ENCODE results near the gene TEP1. TPM values are rescaled to one million over a fixed set of nuclear protein-coding genes. Genes with fewer than 3 reads are reported as not detected.

Gene TEP1
- 15.5 and 24.1 TPM in 2 replicates for total RNA-seq

- H3K4me3 ChIP-seq (ENCODE audit: low read depth, low read length), result peak within 1 kb of the TSS; percentile 93
- peak; percentile 55 for DNase-seq (ENCODE audit: low read depth)
- H3K36me3 ChIP-seq (ENCODE audit: control insufficient read depth, insufficient read depth, low read length), result no peaks in the 10 kb centered on the region
- no peak for TF ChIP-seq CTCF (IDR thresholded peaks at IDR 0.05; ENCODE audit: insufficient read depth, low read length, poor library complexity, severe bottlenecking)
- no peaks in the 10 kb centered on the region for H3K27me3 ChIP-seq (ENCODE audit: control insufficient read depth, insufficient read depth, low read length)
Measured at GRCh38 chr14:20412876-20413743, at the start of gene TEP1. TEP1 (minus strand) TSS chr14:20413501; CDS start chr14:20408439, 5,062 bp downstream.

- Histone ChIP-seq H3K36me3 (ENCODE audit: control insufficient read depth, insufficient read depth, low read length) (peaks cover 2% of the 10 kb centered on the region), H3K27me3 (ENCODE audit: control insufficient read depth, insufficient read depth, low read length) (no peaks in the 10 kb centered on the region), H3K4me3 (ENCODE audit: low read depth, low read length) (peak within 1 kb of the TSS; percentile 83)
- peak; percentile 100 for DNase-seq (ENCODE audit: low read depth)
- TF ChIP-seq CTCF (IDR thresholded peaks at IDR 0.05; ENCODE audit: insufficient read depth, low read length, poor library complexity, severe bottlenecking), result no peak
Measured at GRCh38 chr14:20461225-20462141, 48.2 kb upstream of the TEP1 start, which contains the start of gene PIP4P1. PIP4P1 (minus strand) TSS chr14:20461434; CDS start chr14:20461325, 109 bp downstream.

GRCh38 chr14:20460458-20461224 is 47.3 kb upstream of the TEP1 start:
- TF ChIP-seq CTCF (IDR thresholded peaks at IDR 0.05; ENCODE audit: insufficient read depth, low read length, poor library complexity, severe bottlenecking), result no peak
- Histone ChIP-seq H3K27me3 (ENCODE audit: control insufficient read depth, insufficient read depth, low read length) (no peaks in the 10 kb centered on the region), H3K36me3 (ENCODE audit: control insufficient read depth, insufficient read depth, low read length) (peaks cover 2% of the 10 kb centered on the region), H3K4me3 (ENCODE audit: low read depth, low read length) (peak overlapping the region; percentile 83)
- DNase-seq (ENCODE audit: low read depth), result no peak

GRCh38 chr14:20458031-20458789 is 44.9 kb upstream of the TEP1 start:
- DNase-seq (ENCODE audit: low read depth), result no peak
- no peak for TF ChIP-seq CTCF (IDR thresholded peaks at IDR 0.05; ENCODE audit: insufficient read depth, low read length, poor library complexity, severe bottlenecking)
- H3K36me3 ChIP-seq (ENCODE audit: control insufficient read depth, insufficient read depth, low read length), result peaks cover 2% of the 10 kb centered on the region
- no peaks in the 10 kb centered on the region for H3K27me3 ChIP-seq (ENCODE audit: control insufficient read depth, insufficient read depth, low read length)
- no peak overlapping the region for H3K4me3 ChIP-seq (ENCODE audit: low read depth, low read length)

- no peak for TF ChIP-seq CTCF (IDR thresholded peaks at IDR 0.05; ENCODE audit: insufficient read depth, low read length, poor library complexity, severe bottlenecking)
- Histone ChIP-seq H3K4me3 (ENCODE audit: low read depth, low read length) (no peak overlapping the region), H3K27me3 (ENCODE audit: control insufficient read depth, insufficient read depth, low read length) (no peaks in the 10 kb centered on the region), H3K36me3 (ENCODE audit: control insufficient read depth, insufficient read depth, low read length) (peaks cover 2% of the 10 kb centered on the region)
- no peak for DNase-seq (ENCODE audit: low read depth)
Measured at GRCh38 chr14:20456971-20457370, 43.7 kb upstream of the TEP1 start.

Measured in kidney epithelial cell (primary cell).